HG03159 (cell line): ENCODE measurements around the gene FBXO24.

Experiments
- ATAC-seq: cut with Tn5 transposase; IDR thresholded peaks from one replicate; pipeline ENCODE4 v1.9.1; 2021; ENCODE audit warnings: mild to moderate bottlenecking, moderate library complexity; ENCODE audit not compliant: unreplicated experiment

FBXO24 gene

GRCh38 chr7:100614308-100614861 is 28.3 kb downstream of the FBXO24 start:
- ATAC-seq: no peak

GRCh38 chr7:100620239-100620638 is 34.1 kb downstream of the FBXO24 start:
- ATAC-seq: no peak

GRCh38 chr7:100620804-100621203 is 34.7 kb downstream of the FBXO24 start:
- ATAC-seq: no peak

GRCh38 chr7:100621554-100621953 is 35.4 kb downstream of the FBXO24 start:
- no peak for ATAC-seq

GRCh38 chr7:100623951-100624824 is 38.1 kb downstream of the FBXO24 start:
- ATAC-seq: no peak

GRCh38 chr7:100626055-100626454 is 39.9 kb downstream of the FBXO24 start:
- no peak for ATAC-seq

- ATAC-seq: peak; percentile 77
These were observed 40.6 kb downstream of the FBXO24 start for GRCh38 chr7:100626530-100627237.

GRCh38 chr7:100627238-100627549 is 41.1 kb downstream of the FBXO24 start:
- ATAC-seq: no peak

- ATAC-seq: no peak
These were observed 43.1 kb downstream of the FBXO24 start for GRCh38 chr7:100629117-100629716.

- ATAC-seq: no peak
These were observed 43.9 kb downstream of the FBXO24 start for GRCh38 chr7:100630066-100630465.

GRCh38 chr7:100632951-100633717 is 47.0 kb downstream of the FBXO24 start:
- ATAC-seq: peak; percentile 54

GRCh38 chr7:100639995-100640516 is 53.9 kb downstream of the FBXO24 start:
- ATAC-seq: no peak

GRCh38 chr7:100640517-100641440 is 54.7 kb downstream of the FBXO24 start:
- ATAC-seq: no peak

- ATAC-seq: no peak
These were observed 55.3 kb downstream of the FBXO24 start, which contains the start of gene TFR2 for GRCh38 chr7:100641463-100641859. Gene TFR2 (minus strand): TSS chr7:100641552. CDS start chr7:100641509, 43 bp downstream.

- no peak for ATAC-seq
These were observed 55.9 kb downstream of the FBXO24 start for GRCh38 chr7:100641860-100642533.

- ATAC-seq: no peak
These were observed 56.4 kb downstream of the FBXO24 start for GRCh38 chr7:100642534-100642907.

GRCh38 chr7:100649826-100650565 is 63.9 kb downstream of the FBXO24 start:
- ATAC-seq: no peak
